ENCODE data around the gene DSC3.

DNA sequence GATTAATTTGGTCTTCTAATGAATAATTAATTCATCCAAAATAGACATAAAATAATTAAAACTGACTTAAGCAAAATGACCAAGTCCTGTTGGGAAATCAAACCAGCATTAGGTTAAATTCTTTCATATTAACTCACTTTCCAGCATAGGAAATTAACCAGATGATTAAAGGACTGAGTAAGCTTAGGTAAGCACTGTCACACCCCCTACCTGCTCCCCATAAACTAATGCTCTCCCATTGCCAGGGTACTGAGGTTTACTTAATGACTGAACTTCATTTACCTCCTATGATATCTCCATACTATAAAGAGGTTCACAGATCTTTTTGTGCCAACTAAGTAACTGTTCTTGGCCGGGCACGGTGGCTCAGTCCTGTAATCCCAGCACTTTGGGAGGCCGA, 46.0 kb upstream of the DSC3 start:
- TF ChIP-seq, protein P1, sequence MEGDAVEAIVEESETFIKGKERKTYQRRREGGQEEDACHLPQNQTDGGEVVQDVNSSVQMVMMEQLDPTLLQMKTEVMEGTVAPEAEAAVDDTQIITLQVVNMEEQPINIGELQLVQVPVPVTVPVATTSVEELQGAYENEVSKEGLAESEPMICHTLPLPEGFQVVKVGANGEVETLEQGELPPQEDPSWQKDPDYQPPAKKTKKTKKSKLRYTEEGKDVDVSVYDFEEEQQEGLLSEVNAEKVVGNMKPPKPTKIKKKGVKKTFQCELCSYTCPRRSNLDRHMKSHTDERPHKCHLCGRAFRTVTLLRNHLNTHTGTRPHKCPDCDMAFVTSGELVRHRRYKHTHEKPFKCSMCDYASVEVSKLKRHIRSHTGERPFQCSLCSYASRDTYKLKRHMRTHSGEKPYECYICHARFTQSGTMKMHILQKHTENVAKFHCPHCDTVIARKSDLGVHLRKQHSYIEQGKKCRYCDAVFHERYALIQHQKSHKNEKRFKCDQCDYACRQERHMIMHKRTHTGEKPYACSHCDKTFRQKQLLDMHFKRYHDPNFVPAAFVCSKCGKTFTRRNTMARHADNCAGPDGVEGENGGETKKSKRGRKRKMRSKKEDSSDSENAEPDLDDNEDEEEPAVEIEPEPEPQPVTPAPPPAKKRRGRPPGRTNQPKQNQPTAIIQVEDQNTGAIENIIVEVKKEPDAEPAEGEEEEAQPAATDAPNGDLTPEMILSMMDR (conservative IDR thresholded peaks at IDR 0.05; ENCODE audit: low read length) = no peak
- TF ChIP-seq EZH2phosphoT487 (IDR thresholded peaks at IDR 0.05; ENCODE audit: borderline replicate concordance, low read depth, low read length) = no peak

All from OCI-LY7 (cell line).